NB4 (cell line): Measurements from ENCODE around the gene DTNBP1.

Experiments
- POLR2A ChIP-seq: IDR thresholded peaks from 2 replicates; pipeline ENCODE4 v1.6.1; 2011; ENCODE audit warnings: mild to moderate bottlenecking; ENCODE audit not compliant: insufficient read length; ENCODE audit errors: extremely low read depth
- TF ChIP-seq, protein P1 (sequence below): IDR thresholded peaks from one replicate; pipeline ENCODE4 v1.5.1; 2012; ENCODE audit warnings: low read depth, low read length
- TF ChIP-seq, protein P2 (sequence below): IDR thresholded peaks from 2 replicates; pipeline ENCODE4 v1.6.1; 2011; ENCODE audit warnings: low read depth, low read length

DNA sequence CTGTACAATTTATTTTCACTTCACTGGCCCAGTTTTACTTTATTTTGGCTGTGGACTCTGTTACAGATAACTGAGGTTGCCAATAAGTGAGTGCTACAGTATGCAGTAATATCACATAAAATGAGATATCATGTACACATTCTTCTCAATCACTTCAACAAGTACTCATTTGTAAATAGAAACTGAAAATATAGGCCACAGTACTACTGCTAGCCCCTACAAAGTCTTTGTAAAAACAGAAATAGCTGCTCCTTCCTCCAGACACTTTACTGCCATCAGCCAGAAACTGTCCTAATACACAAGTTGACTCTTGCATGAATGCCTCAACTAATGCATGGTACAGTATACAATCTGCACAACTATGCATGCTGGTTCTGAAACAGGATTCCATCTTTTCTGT lies 9.2 kb downstream of the DTNBP1 start:
- TF ChIP-seq, protein P1, sequence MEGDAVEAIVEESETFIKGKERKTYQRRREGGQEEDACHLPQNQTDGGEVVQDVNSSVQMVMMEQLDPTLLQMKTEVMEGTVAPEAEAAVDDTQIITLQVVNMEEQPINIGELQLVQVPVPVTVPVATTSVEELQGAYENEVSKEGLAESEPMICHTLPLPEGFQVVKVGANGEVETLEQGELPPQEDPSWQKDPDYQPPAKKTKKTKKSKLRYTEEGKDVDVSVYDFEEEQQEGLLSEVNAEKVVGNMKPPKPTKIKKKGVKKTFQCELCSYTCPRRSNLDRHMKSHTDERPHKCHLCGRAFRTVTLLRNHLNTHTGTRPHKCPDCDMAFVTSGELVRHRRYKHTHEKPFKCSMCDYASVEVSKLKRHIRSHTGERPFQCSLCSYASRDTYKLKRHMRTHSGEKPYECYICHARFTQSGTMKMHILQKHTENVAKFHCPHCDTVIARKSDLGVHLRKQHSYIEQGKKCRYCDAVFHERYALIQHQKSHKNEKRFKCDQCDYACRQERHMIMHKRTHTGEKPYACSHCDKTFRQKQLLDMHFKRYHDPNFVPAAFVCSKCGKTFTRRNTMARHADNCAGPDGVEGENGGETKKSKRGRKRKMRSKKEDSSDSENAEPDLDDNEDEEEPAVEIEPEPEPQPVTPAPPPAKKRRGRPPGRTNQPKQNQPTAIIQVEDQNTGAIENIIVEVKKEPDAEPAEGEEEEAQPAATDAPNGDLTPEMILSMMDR, result no peak
- no peak for TF ChIP-seq POLR2A
- TF ChIP-seq, protein P2, sequence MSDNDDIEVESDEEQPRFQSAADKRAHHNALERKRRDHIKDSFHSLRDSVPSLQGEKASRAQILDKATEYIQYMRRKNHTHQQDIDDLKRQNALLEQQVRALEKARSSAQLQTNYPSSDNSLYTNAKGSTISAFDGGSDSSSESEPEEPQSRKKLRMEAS, result no peak
